HEK293 (cell line): Measurements from ENCODE around the gene ABHD17A.
A peak's percentile ranks its signal among the peaks of the same experiment; 100 is the strongest.

Experiments
- CTCF ChIA-PET: fragments of 350-600 bp; formaldehyde crosslinking; extraction: SDS; loops from one replicate; lab custom pipeline; 2021; ENCODE audit warnings: antibody characterized with exemption; lab: Yijun Ruan, JAX
- POLR2A ChIA-PET: fragments of 300-600 bp; formaldehyde crosslinking; extraction: SDS; loops from one replicate; lab custom pipeline; 2020; ENCODE audit warnings: antibody characterized with exemption, inconsistent platforms; lab: Yijun Ruan, JAX
- H3K27ac ChIP-seq: fragments of 200-500 bp; sonication (Bioruptor generic); 2 replicates; pipeline ENCODE4 v1.5.1; 2014; ENCODE audit warnings: low read depth, low read length, control low read depth, inconsistent platforms; ENCODE audit errors: extremely low read depth
- H3K36me3 ChIP-seq, 2 experiments: fragments of 200-500 bp in 1 of 2; sonication (Bioruptor generic) in 1 of 2; 1 replicate in 1 of 2; 2 replicates in 1 of 2; pipeline ENCODE4 v1.5.1; 2014 to 2017; ENCODE audit warnings: inconsistent platforms in 2 of 2, low read length in 2 of 2; ENCODE audit not compliant: control insufficient read depth in 2 of 2, insufficient read depth in 1 of 2
- H3K4me1 ChIP-seq: fragments of 200-500 bp; sonication (Bioruptor generic); 2 replicates; pipeline ENCODE4 v1.5.1; 2014; ENCODE audit warnings: mild to moderate bottlenecking, low read length, inconsistent platforms; ENCODE audit not compliant: control insufficient read depth, insufficient read depth
- H3K4me3 ChIP-seq: 2 replicates; pipeline ENCODE4 v1.5.1; 2011; ENCODE audit warnings: low read depth, mild to moderate bottlenecking, control low read depth, low read length, moderate library complexity
- H3K9me3 ChIP-seq: fragments of 200-500 bp; sonication (Bioruptor generic); 2 replicates; pipeline ENCODE4 v1.5.1; 2014; ENCODE audit warnings: low read depth, low read length, inconsistent platforms; ENCODE audit not compliant: control insufficient read depth, insufficient read depth
- BCL11A ChIP-seq: fragments of 450-650 bp; formaldehyde crosslinking; IDR thresholded peaks from 2 replicates; pipeline ENCODE4 v1.5.1; 2016; ENCODE audit warnings: low read depth, missing biosample characterization, missing genetic modification characterization
- GLIS1 ChIP-seq: fragments of 450-650 bp; formaldehyde crosslinking; IDR thresholded peaks from 2 replicates; pipeline ENCODE4 v1.5.1; 2016; ENCODE audit warnings: missing biosample characterization, missing genetic modification characterization
- GLIS2 ChIP-seq: fragments of 450-650 bp; formaldehyde crosslinking; IDR thresholded peaks from 2 replicates; pipeline ENCODE4 v1.5.1; 2016; ENCODE audit warnings: missing biosample characterization, missing genetic modification characterization
- HIC1 ChIP-seq: fragments of 450-650 bp; formaldehyde crosslinking; IDR thresholded peaks from 2 replicates; pipeline ENCODE4 v1.5.1; 2016; ENCODE audit warnings: missing biosample characterization, missing genetic modification characterization
- KLF1 ChIP-seq: fragments of 450-650 bp; formaldehyde crosslinking; IDR thresholded peaks from 2 replicates; pipeline ENCODE4 v1.5.1; 2016; ENCODE audit warnings: missing biosample characterization, missing genetic modification characterization
- KLF16 ChIP-seq: fragments of 450-650 bp; formaldehyde crosslinking; IDR thresholded peaks from 2 replicates; pipeline ENCODE4 v1.5.1; 2017; ENCODE audit warnings: missing biosample characterization, missing genetic modification characterization
- KLF8 ChIP-seq: fragments of 450-650 bp; formaldehyde crosslinking; IDR thresholded peaks from 2 replicates; pipeline ENCODE4 v1.5.1; 2016; ENCODE audit warnings: missing biosample characterization, missing genetic modification characterization
- KLF9 ChIP-seq: fragments of 450-650 bp; formaldehyde crosslinking; IDR thresholded peaks from 2 replicates; pipeline ENCODE4 v1.5.1; 2016; ENCODE audit warnings: missing biosample characterization, missing genetic modification characterization, low read depth
- SCRT1 ChIP-seq: fragments of 450-650 bp; formaldehyde crosslinking; IDR thresholded peaks from 2 replicates; pipeline ENCODE4 v1.5.1; 2016; ENCODE audit warnings: missing biosample characterization, missing genetic modification characterization, borderline replicate concordance
- SP2 ChIP-seq: fragments of 450-650 bp; formaldehyde crosslinking; IDR thresholded peaks from 2 replicates; pipeline ENCODE4 v1.5.1; 2016; ENCODE audit warnings: missing biosample characterization, missing genetic modification characterization
- ZBTB17 ChIP-seq: fragments of 450-650 bp; formaldehyde crosslinking; IDR thresholded peaks from 2 replicates; pipeline ENCODE4 v1.5.1; 2016; ENCODE audit warnings: missing biosample characterization, missing genetic modification characterization
- ZBTB20 ChIP-seq: fragments of 450-650 bp; formaldehyde crosslinking; IDR thresholded peaks from 2 replicates; pipeline ENCODE4 v1.5.1; 2016; ENCODE audit warnings: missing biosample characterization, missing genetic modification characterization
- ZBTB26 ChIP-seq: fragments of 450-650 bp; formaldehyde crosslinking; optimal IDR thresholded peaks from 2 replicates; pipeline ENCODE3; 2016; ENCODE audit warnings: missing biosample characterization, mild to moderate bottlenecking, missing genetic modification characterization
- ZBTB7A ChIP-seq: fragments of 450-650 bp; formaldehyde crosslinking; IDR thresholded peaks from 2 replicates; pipeline ENCODE4 v1.5.1; 2016; ENCODE audit warnings: low read depth, missing biosample characterization, missing genetic modification characterization
- ZFHX2 ChIP-seq: fragments of 450-650 bp; formaldehyde crosslinking; conservative IDR thresholded peaks from 2 replicates; pipeline ENCODE4 v1.5.1; 2016; ENCODE audit warnings: missing biosample characterization, missing genetic modification characterization
- ZIC2 ChIP-seq: fragments of 450-650 bp; formaldehyde crosslinking; IDR thresholded peaks from 2 replicates; pipeline ENCODE4 v1.5.1; 2016; ENCODE audit warnings: missing biosample characterization, missing genetic modification characterization
- ZNF10 ChIP-seq: fragments of 450-650 bp; formaldehyde crosslinking; IDR thresholded peaks from 2 replicates; pipeline ENCODE4 v1.5.1; 2017; ENCODE audit warnings: missing biosample characterization, missing genetic modification characterization
- ZNF121 ChIP-seq: fragments of 450-650 bp; formaldehyde crosslinking; IDR thresholded peaks from 2 replicates; pipeline ENCODE4 v1.5.1; 2016; ENCODE audit warnings: missing biosample characterization, missing genetic modification characterization
- ZNF146 ChIP-seq: fragments of 450-650 bp; formaldehyde crosslinking; IDR thresholded peaks from 2 replicates; pipeline ENCODE4 v1.5.1; 2016; ENCODE audit warnings: missing biosample characterization, missing genetic modification characterization
- ZNF174 ChIP-seq: fragments of 450-650 bp; formaldehyde crosslinking; IDR thresholded peaks from 2 replicates; pipeline ENCODE4 v1.5.0; 2017; ENCODE audit warnings: missing biosample characterization, mild to moderate bottlenecking, missing genetic modification characterization
- ZNF292 ChIP-seq: fragments of 450-650 bp; formaldehyde crosslinking; IDR thresholded peaks from 2 replicates; pipeline ENCODE4 v1.5.1; 2016; ENCODE audit warnings: low read depth, missing biosample characterization, missing genetic modification characterization, borderline replicate concordance
- ZNF350 ChIP-seq: fragments of 450-650 bp; formaldehyde crosslinking; IDR thresholded peaks from 2 replicates; pipeline ENCODE4 v1.5.0; 2017; ENCODE audit warnings: missing biosample characterization, mild to moderate bottlenecking, missing genetic modification characterization
- ZNF416 ChIP-seq: fragments of 450-650 bp; formaldehyde crosslinking; IDR thresholded peaks from 2 replicates; pipeline ENCODE4 v1.5.1; 2016; ENCODE audit warnings: missing biosample characterization, missing genetic modification characterization
- ZNF529 ChIP-seq: fragments of 450-650 bp; formaldehyde crosslinking; IDR thresholded peaks from 2 replicates; pipeline ENCODE4 v1.5.1; 2017; ENCODE audit warnings: missing genetic modification characterization, missing biosample characterization; ENCODE audit not compliant: insufficient replicate concordance
- ZNF530 ChIP-seq: fragments of 450-650 bp; formaldehyde crosslinking; IDR thresholded peaks from 2 replicates; pipeline ENCODE4 v1.5.1; 2016; ENCODE audit warnings: low read depth, missing biosample characterization, missing genetic modification characterization
- ZNF544 ChIP-seq: fragments of 450-650 bp; formaldehyde crosslinking; IDR thresholded peaks from 2 replicates; pipeline ENCODE4 v1.5.0; 2017; ENCODE audit warnings: missing biosample characterization, missing genetic modification characterization
- ZNF660 ChIP-seq: fragments of 450-650 bp; IDR thresholded peaks from 2 replicates; pipeline ENCODE4 v1.5.1; 2018; ENCODE audit warnings: missing biosample characterization, mild to moderate bottlenecking, missing genetic modification characterization
- ZNF677 ChIP-seq: fragments of 450-650 bp; IDR thresholded peaks from 2 replicates; pipeline ENCODE4 v1.5.0; 2018; ENCODE audit warnings: missing biosample characterization, mild to moderate bottlenecking, missing genetic modification characterization, moderate library complexity
- ZNF692 ChIP-seq: fragments of 450-650 bp; formaldehyde crosslinking; IDR thresholded peaks from 2 replicates; pipeline ENCODE4 v1.5.1; 2016; ENCODE audit warnings: missing biosample characterization, missing genetic modification characterization
- ZNF792 ChIP-seq: fragments of 450-650 bp; formaldehyde crosslinking; IDR thresholded peaks from 2 replicates; pipeline ENCODE4 v1.5.1; 2016; ENCODE audit warnings: missing biosample characterization, missing genetic modification characterization
- ZNF843 ChIP-seq: fragments of 450-650 bp; formaldehyde crosslinking; IDR thresholded peaks from 2 replicates; pipeline ENCODE4 v1.5.1; 2016; ENCODE audit warnings: missing biosample characterization, missing genetic modification characterization
- ZSCAN23 ChIP-seq: fragments of 450-650 bp; formaldehyde crosslinking; IDR thresholded peaks from 2 replicates; pipeline ENCODE4 v1.5.1; 2016; ENCODE audit warnings: missing biosample characterization, missing genetic modification characterization
- ZXDB ChIP-seq: fragments of 450-650 bp; formaldehyde crosslinking; IDR thresholded peaks from 2 replicates; pipeline ENCODE4 v1.5.1; 2016; ENCODE audit warnings: missing biosample characterization, missing genetic modification characterization
- TF ChIP-seq, protein P1 (sequence below): fragments of 450-650 bp; formaldehyde crosslinking; IDR thresholded peaks from 2 replicates; pipeline ENCODE4 v1.5.1; 2016; ENCODE audit warnings: missing biosample characterization, missing genetic modification characterization

ABHD17A gene

GRCh38 chr19:1855040-1855827, 30.1 kb downstream of the ABHD17A start:
- H3K9me3 ChIP-seq: no peaks in the 10 kb centered on the region
- CTCF ChIA-PET: interaction anchor here (1.3 to 3.3 kb wide), 2 partner anchors 9 to 17 kb away, joined by 4 to 13 read pairs; no protein-coding TSS in a partner anchor
- POLR2A ChIA-PET: interaction anchor here (0.6 kb wide), 2 partner anchors 13 to 21 kb away, joined by 3 to 5 read pairs; no protein-coding TSS in a partner anchor
- H3K4me1 ChIP-seq: peaks cover 15% of the 10 kb centered on the region
- H3K27ac ChIP-seq: peak overlapping the region; percentile 46; the same call in 1 of the 2 replicates
- no peaks in the 10 kb centered on the region for H3K36me3 ChIP-seq
- H3K4me3 ChIP-seq: no peak overlapping the region
- peak; percentile 86 for TF ChIP-seq SP2 (tag by site-specific recombination)
- no peak for TF ChIP-seq ZNF121 (tag by site-specific recombination)
- peak; percentile 90 for TF ChIP-seq KLF9
- TF ChIP-seq ZNF544 (tag by site-specific recombination): no peak
- TF ChIP-seq GLIS2: peak; percentile 71
- TF ChIP-seq SCRT1 (tag by site-specific recombination): no peak
- no peak for TF ChIP-seq ZNF843 (tag by site-specific recombination)
- no peak for TF ChIP-seq ZNF146 (tag by site-specific recombination)
- TF ChIP-seq ZBTB26 (tag by site-specific recombination): peak; percentile 21
- peak; percentile 93 for TF ChIP-seq GLIS1 (tag by site-specific recombination)
- TF ChIP-seq ZSCAN23 (tag by site-specific recombination): no peak
- TF ChIP-seq ZNF692 (tag by site-specific recombination): peak; percentile 34; the same call in 1 of the 2 replicates
- peak; percentile 53 for TF ChIP-seq ZFHX2 (tag by site-specific recombination)
- TF ChIP-seq ZNF174 (tag by site-specific recombination): no peak
- peak; percentile 77 for TF ChIP-seq ZXDB (tag by site-specific recombination)
- TF ChIP-seq ZNF677: peak; percentile 20; the same call in 1 of the 2 replicates
- TF ChIP-seq ZBTB20: peak; percentile 28; the same call in 1 of the 2 replicates
- peak; percentile 64 for TF ChIP-seq KLF16 (tag by site-specific recombination)
- peak; percentile 51; the same call in 1 of the 2 replicates for TF ChIP-seq HIC1 (tag by site-specific recombination)
- no peak for TF ChIP-seq ZNF10 (tag by site-specific recombination)
- no peak for TF ChIP-seq ZNF416
- no peak for TF ChIP-seq ZNF350
- TF ChIP-seq ZBTB7A (tag by site-specific recombination): peak; percentile 74
- TF ChIP-seq ZNF660: no peak
- TF ChIP-seq ZIC2 (tag by site-specific recombination): peak; percentile 37
- 0 out of 2 replicates have a peak, but pooled peaks have one; percentile 17 for TF ChIP-seq BCL11A (tag by site-specific recombination)
- TF ChIP-seq ZNF792 (tag by site-specific recombination): no peak
- TF ChIP-seq KLF8 (tag by site-specific recombination): peak; percentile 83; the same call in 1 of the 2 replicates
- TF ChIP-seq KLF1 (tag by site-specific recombination): peak; percentile 86
- TF ChIP-seq ZNF292: no peak
- TF ChIP-seq ZNF529: no peak
- TF ChIP-seq, protein P1, sequence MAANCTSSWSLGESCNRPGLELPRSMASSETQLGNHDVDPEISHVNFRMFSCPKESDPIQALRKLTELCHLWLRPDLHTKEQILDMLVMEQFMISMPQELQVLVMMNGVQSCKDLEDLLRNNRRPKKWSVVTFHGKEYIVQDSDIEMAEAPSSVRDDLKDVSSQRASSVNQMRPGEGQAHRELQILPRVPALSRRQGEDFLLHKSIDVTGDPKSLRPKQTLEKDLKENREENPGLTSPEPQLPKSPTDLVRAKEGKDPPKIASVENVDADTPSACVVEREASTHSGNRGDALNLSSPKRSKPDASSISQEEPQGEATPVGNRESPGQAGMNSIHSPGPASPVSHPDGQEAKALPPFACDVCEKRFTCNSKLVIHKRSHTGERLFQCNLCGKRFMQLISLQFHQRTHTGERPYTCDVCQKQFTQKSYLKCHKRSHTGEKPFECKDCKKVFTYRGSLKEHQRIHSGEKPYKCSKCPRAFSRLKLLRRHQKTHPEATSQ (tag by site-specific recombination): no peak
- TF ChIP-seq ZBTB17 (tag by site-specific recombination): peak; percentile 74
- no peak for TF ChIP-seq ZNF530
